NB4 (cell line): ENCODE measurements around the gene SNX17.
"Not testable (repeated sequence)": the region's sequence is repeated elsewhere in the genome, so short reads cannot be mapped to it uniquely, and the experiment has no call there.

Experiments used
- MYC ChIP-seq: IDR thresholded peaks from 2 replicates; pipeline ENCODE4 v1.6.1; 2011; ENCODE audit warnings: low read depth, low read length
- POLR2A ChIP-seq: IDR thresholded peaks from 2 replicates; pipeline ENCODE4 v1.6.1; 2011; ENCODE audit warnings: mild to moderate bottlenecking; ENCODE audit not compliant: insufficient read length; ENCODE audit errors: extremely low read depth
- TF ChIP-seq, protein P1 (sequence below): IDR thresholded peaks from one replicate; pipeline ENCODE4 v1.5.1; 2012; ENCODE audit warnings: low read depth, low read length
- TF ChIP-seq, protein P2 (sequence below): IDR thresholded peaks from 2 replicates; pipeline ENCODE4 v1.6.1; 2011; ENCODE audit warnings: low read depth, low read length

DNA sequence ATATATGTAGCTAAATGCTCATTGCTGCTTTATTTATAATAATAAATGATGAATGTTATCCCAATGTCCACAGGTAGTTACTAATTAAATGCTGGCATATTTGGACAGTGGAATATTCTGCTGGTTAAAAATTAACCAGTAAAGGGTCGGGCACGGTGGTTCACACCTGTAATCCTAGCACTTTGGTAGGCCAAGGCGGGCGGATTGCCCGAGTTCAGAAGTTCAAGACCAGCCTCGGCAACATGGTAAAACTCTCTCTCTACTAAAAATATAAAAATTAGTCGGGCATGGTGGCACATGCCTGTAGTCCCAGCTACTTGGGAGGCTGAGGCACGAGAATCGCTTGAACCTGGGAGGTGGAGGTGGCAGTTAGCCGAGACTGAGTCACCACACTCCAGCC, 54.6 kb downstream of the SNX17 start:
- TF ChIP-seq, protein P1, sequence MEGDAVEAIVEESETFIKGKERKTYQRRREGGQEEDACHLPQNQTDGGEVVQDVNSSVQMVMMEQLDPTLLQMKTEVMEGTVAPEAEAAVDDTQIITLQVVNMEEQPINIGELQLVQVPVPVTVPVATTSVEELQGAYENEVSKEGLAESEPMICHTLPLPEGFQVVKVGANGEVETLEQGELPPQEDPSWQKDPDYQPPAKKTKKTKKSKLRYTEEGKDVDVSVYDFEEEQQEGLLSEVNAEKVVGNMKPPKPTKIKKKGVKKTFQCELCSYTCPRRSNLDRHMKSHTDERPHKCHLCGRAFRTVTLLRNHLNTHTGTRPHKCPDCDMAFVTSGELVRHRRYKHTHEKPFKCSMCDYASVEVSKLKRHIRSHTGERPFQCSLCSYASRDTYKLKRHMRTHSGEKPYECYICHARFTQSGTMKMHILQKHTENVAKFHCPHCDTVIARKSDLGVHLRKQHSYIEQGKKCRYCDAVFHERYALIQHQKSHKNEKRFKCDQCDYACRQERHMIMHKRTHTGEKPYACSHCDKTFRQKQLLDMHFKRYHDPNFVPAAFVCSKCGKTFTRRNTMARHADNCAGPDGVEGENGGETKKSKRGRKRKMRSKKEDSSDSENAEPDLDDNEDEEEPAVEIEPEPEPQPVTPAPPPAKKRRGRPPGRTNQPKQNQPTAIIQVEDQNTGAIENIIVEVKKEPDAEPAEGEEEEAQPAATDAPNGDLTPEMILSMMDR, result not testable (repeated sequence)
- TF ChIP-seq POLR2A, MYC: not testable (repeated sequence)
- TF ChIP-seq, protein P2, sequence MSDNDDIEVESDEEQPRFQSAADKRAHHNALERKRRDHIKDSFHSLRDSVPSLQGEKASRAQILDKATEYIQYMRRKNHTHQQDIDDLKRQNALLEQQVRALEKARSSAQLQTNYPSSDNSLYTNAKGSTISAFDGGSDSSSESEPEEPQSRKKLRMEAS, result not testable (repeated sequence)
